SK-N-SH (cell line): ENCODE results near the gene MGAT5. TPM values are rescaled to one million over a fixed set of nuclear protein-coding genes. Genes with fewer than 3 reads are reported as not detected.

ENCODE experiments used
- CTCF ChIA-PET: fragments of 300-600, 350-600 bp; formaldehyde crosslinking; extraction: SDS; loops from one replicate; lab custom pipeline; 2021; lab: Yijun Ruan, JAX
- POLR2A ChIA-PET: fragments of 350-600 bp; sonication (Branson Sonifier 250); formaldehyde crosslinking; extraction: SDS; loops from one replicate; lab custom pipeline; 2020; ENCODE audit warnings: antibody characterized with exemption, inconsistent platforms; lab: Yijun Ruan, JAX
- DNase-seq: peaks from one replicate; pipeline ENCODE4 v3.0.0; 2012
- H2AFZ ChIP-seq: fragments of 200-600 bp; sonication (generic); 2 replicates; pipeline ENCODE4 v1.8.1; 2016; ENCODE audit warnings: antibody characterized with exemption, mild to moderate bottlenecking, low read depth
- H3F3A ChIP-seq: fragments of 200-600 bp; sonication (generic); replicated peaks from 2 replicates; pipeline ENCODE3; 2016; ENCODE audit warnings: antibody characterized with exemption, mild to moderate bottlenecking; ENCODE audit not compliant: insufficient read depth
- H3K27ac ChIP-seq, 2 experiments: fragments of 200-500 bp in 1 of 2; fragments of 200-600 bp in 1 of 2; sonication (Bioruptor generic) in 1 of 2; sonication (generic), shearing (Covaris generic) in 1 of 2; 2 replicates each; pipeline versions ENCODE4 v1.5.1 to v1.6.1; 2014 to 2016; ENCODE audit warnings: low read depth in 2 of 2, inconsistent platforms in 1 of 2, low read length in 1 of 2, mild to moderate bottlenecking in 1 of 2, mixed read lengths in 1 of 2
- H3K27me3 ChIP-seq: fragments of 200-600 bp; sonication (generic), shearing (Covaris generic); 2 replicates; pipeline ENCODE4 v1.6.1; 2016; ENCODE audit warnings: mixed run types; ENCODE audit not compliant: insufficient read depth
- H3K36me3 ChIP-seq, 2 experiments: fragments of 200-500 bp in 1 of 2; fragments of 200-600 bp in 1 of 2; sonication (Bioruptor generic) in 1 of 2; sonication (generic) in 1 of 2; replicated peaks in 1 of 2; 2 replicates each; pipeline versions ENCODE3 to v1.5.1; 2014 to 2016; ENCODE audit warnings: low read length in 1 of 2, mild to moderate bottlenecking in 1 of 2; ENCODE audit not compliant: insufficient read depth in 2 of 2, control insufficient read depth in 1 of 2
- H3K4me1 ChIP-seq, 2 experiments: fragments of 200-500 bp in 1 of 2; fragments of 200-600 bp in 1 of 2; sonication (Bioruptor generic) in 1 of 2; sonication (generic), shearing (Covaris generic) in 1 of 2; 2 replicates each; pipeline versions ENCODE4 v1.5.1 to v1.6.1; 2014 to 2016; ENCODE audit warnings: low read depth in 1 of 2, low read length in 1 of 2, mixed run types in 1 of 2; ENCODE audit not compliant: insufficient read depth in 2 of 2, control insufficient read depth in 1 of 2
- H3K4me2 ChIP-seq: fragments of 200-600 bp; sonication (generic), shearing (Covaris generic); 2 replicates; pipeline ENCODE4 v1.6.1; 2017; ENCODE audit warnings: mixed run types
- H3K4me3 ChIP-seq, 2 experiments: fragments of 200-500 bp in 1 of 2; fragments of 200-600 bp in 1 of 2; sonication (Bioruptor generic) in 1 of 2; sonication (generic), shearing (Covaris generic) in 1 of 2; 2 replicates each; pipeline versions ENCODE4 v1.5.1 to v1.8.1; 2014 to 2016; ENCODE audit warnings: low read depth in 2 of 2, inconsistent platforms in 1 of 2, low read length in 1 of 2, mild to moderate bottlenecking in 1 of 2, mixed read lengths in 1 of 2, moderate library complexity in 1 of 2
- H3K79me2 ChIP-seq: fragments of 200-600 bp; sonication (generic); 2 replicates; pipeline ENCODE4 v1.8.1; 2017; ENCODE audit warnings: mild to moderate bottlenecking; ENCODE audit not compliant: insufficient read depth
- H3K9ac ChIP-seq: fragments of 200-600 bp; sonication (generic); 2 replicates; pipeline ENCODE4 v1.6.1; 2017; ENCODE audit warnings: mixed run types
- H3K9me2 ChIP-seq: fragments of 200-600 bp; sonication (generic); 2 replicates; pipeline ENCODE4 v1.6.1; 2017; ENCODE audit warnings: mixed run types
- H3K9me3 ChIP-seq: fragments of 200-600 bp; sonication (generic); 2 replicates; pipeline ENCODE4 v1.6.1; 2017; ENCODE audit warnings: mixed run types, mild to moderate bottlenecking, moderate library complexity
- H4K20me1 ChIP-seq: fragments of 200-600 bp; sonication (generic); 2 replicates; pipeline ENCODE4 v1.6.1; 2017; ENCODE audit warnings: mild to moderate bottlenecking, mixed run types; ENCODE audit not compliant: insufficient read depth
- EZH2phosphoT487 ChIP-seq: fragments of 200-600 bp; sonication (generic); IDR thresholded peaks from 2 replicates; pipeline ENCODE4 v1.6.1; 2017; ENCODE audit warnings: low read depth, mixed run types, mild to moderate bottlenecking, antibody characterized with exemption, moderate library complexity, borderline replicate concordance
- NRF1 ChIP-seq: IDR thresholded peaks from 2 replicates; pipeline ENCODE4 v1.6.1; 2012; ENCODE audit warnings: low read depth, mild to moderate bottlenecking, low read length
- PBX3 ChIP-seq: IDR thresholded peaks from 2 replicates; pipeline ENCODE4; 2012
- REST ChIP-seq: IDR thresholded peaks from 2 replicates; pipeline ENCODE4 v1.6.1; 2012; ENCODE audit warnings: mild to moderate bottlenecking, low read depth, low read length, moderate library complexity
- SMC3 ChIP-seq: IDR thresholded peaks from 2 replicates; pipeline ENCODE4 v1.6.1; 2012; ENCODE audit warnings: low read depth, low read length, improper control_type of control experiment
- TCF12 ChIP-seq: IDR thresholded peaks from 2 replicates; pipeline ENCODE4 v1.4.0; 2012
- TEAD4 ChIP-seq: IDR thresholded peaks from 2 replicates; pipeline ENCODE4 v1.4.0; 2012; ENCODE audit warnings: mild to moderate bottlenecking, borderline replicate concordance; ENCODE audit not compliant: insufficient read depth
- polyA plus RNA-seq, 3 experiments: library from polyadenylated mRNA; depleted of rRNA; stranded (reverse); fragments of >200 nt; gene quantifications; 2 replicates each; pipeline ENCODE4 v1.2.3, GENCODE V29; 2012
- TF ChIP-seq, protein P1 (sequence below): IDR thresholded peaks from 2 replicates; pipeline ENCODE4 v1.4.0; 2012; ENCODE audit warnings: low read depth, borderline replicate concordance
- TF ChIP-seq, protein P2 (sequence below): IDR thresholded peaks from 2 replicates; pipeline ENCODE4 v1.4.0; 2012; ENCODE audit warnings: low read depth, borderline replicate concordance
- TF ChIP-seq, protein P3 (sequence below): fragments of 150-350 bp; IDR thresholded peaks from 2 replicates; pipeline ENCODE4 v1.6.1; 2017; ENCODE audit warnings: antibody characterized with exemption, low read length, low read depth, borderline replicate concordance

MGAT5 gene
- polyA plus RNA-seq, 1 of the 3 experiments (the other 2 are of a cell fraction): 18.2 TPM

DNA sequence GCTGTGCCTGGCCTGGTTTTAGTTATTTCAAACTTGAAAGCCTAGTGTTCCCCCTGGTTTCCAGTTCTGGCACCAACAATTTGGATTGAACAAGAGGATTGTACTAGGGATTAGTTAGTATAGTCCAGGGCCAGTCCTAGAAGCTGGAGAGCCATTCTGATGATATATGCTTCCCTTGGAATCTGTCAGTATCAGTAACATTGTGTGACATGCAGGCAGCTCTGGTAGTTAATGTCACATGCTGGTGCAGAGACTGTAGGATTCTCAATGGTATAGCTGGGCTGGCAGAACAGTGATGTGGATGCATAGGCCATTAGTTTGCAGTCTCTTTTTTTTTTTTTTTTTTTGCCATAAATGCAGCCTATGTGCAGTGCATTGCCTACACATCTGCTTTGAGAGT, 3.6 kb downstream of the MGAT5 start:
- POLR2A ChIA-PET: no interaction called here
- no peak overlapping the region for H3K9ac ChIP-seq
- CTCF ChIA-PET: interaction anchor here (0.8 to 6.1 kb wide), 8 partner anchors 8 to 193 kb away, joined by 3 to 27 read pairs (median 4); no protein-coding TSS in a partner anchor
- H3K9me3 ChIP-seq: no peaks in the 10 kb centered on the region
- H3K27ac ChIP-seq: no peak overlapping the region
- H3K36me3 ChIP-seq: peaks cover 6 to 7% of the 10 kb centered on the region in 2 experiments
- H3K4me1 ChIP-seq: peaks cover 5 to 42% of the 10 kb centered on the region in 2 experiments; a peak in 1 of 4 replicates
- no peaks in the 10 kb centered on the region for H3K9me2 ChIP-seq
- no peak overlapping the region for H3K4me2 ChIP-seq
- H3K4me3 ChIP-seq: no peak overlapping the region
- H4K20me1 ChIP-seq: no peaks in the 10 kb centered on the region
- no peaks in the 10 kb centered on the region for H3F3A ChIP-seq
- DNase-seq: no peak
- H3K79me2 ChIP-seq: no peaks in the 10 kb centered on the region
- no peak overlapping the region for H2AFZ ChIP-seq
- no peaks in the 10 kb centered on the region for H3K27me3 ChIP-seq
- TF ChIP-seq REST (no peak), EZH2phosphoT487 (no peak), SMC3 (no peak), TCF12 (no peak), NRF1 (no peak), PBX3 (no peak), TEAD4 (no peak)
- TF ChIP-seq, protein P1, sequence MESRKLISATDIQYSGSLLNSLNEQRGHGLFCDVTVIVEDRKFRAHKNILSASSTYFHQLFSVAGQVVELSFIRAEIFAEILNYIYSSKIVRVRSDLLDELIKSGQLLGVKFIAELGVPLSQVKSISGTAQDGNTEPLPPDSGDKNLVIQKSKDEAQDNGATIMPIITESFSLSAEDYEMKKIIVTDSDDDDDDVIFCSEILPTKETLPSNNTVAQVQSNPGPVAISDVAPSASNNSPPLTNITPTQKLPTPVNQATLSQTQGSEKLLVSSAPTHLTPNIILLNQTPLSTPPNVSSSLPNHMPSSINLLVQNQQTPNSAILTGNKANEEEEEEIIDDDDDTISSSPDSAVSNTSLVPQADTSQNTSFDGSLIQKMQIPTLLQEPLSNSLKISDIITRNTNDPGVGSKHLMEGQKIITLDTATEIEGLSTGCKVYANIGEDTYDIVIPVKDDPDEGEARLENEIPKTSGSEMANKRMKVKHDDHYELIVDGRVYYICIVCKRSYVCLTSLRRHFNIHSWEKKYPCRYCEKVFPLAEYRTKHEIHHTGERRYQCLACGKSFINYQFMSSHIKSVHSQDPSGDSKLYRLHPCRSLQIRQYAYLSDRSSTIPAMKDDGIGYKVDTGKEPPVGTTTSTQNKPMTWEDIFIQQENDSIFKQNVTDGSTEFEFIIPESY: no peak
- TF ChIP-seq, protein P2, sequence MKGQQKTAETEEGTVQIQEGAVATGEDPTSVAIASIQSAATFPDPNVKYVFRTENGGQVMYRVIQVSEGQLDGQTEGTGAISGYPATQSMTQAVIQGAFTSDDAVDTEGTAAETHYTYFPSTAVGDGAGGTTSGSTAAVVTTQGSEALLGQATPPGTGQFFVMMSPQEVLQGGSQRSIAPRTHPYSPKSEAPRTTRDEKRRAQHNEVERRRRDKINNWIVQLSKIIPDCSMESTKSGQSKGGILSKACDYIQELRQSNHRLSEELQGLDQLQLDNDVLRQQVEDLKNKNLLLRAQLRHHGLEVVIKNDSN: no peak
- TF ChIP-seq, protein P3, sequence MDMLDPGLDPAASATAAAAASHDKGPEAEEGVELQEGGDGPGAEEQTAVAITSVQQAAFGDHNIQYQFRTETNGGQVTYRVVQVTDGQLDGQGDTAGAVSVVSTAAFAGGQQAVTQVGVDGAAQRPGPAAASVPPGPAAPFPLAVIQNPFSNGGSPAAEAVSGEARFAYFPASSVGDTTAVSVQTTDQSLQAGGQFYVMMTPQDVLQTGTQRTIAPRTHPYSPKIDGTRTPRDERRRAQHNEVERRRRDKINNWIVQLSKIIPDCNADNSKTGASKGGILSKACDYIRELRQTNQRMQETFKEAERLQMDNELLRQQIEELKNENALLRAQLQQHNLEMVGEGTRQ: no peak
